Heart left ventricle (tissue), 16 donors: ENCODE results near the gene SPG11. TPM values are rescaled to one million over a fixed set of nuclear protein-coding genes. Genes with fewer than 3 reads are reported as not detected.

ENCODE experiments used
- ATAC-seq, 4 donors: fragments of 200-7000 bp; cut with Tn5 transposase; one replicate each; pipeline ENCODE4 v1.9.1; 2020 to 2022; ENCODE audit warnings: moderate library complexity in 4 of 4, mild to moderate bottlenecking in 3 of 4, moderate number of reproducible peaks in 1 of 4
- DNase-seq, 5 donors: peaks; one replicate each; pipeline ENCODE4 v3.0.0-alpha.2; 2020
- H3K27ac ChIP-seq, 12 donors: fragments of 200-600 bp; sonication (generic) in 4 of 12; one replicate each; pipeline versions ENCODE4 v1.5.0 to v1.8.0; 2016 to 2022; ENCODE audit warnings: mild to moderate bottlenecking in 2 of 12
- H3K27me3 ChIP-seq, 9 donors: fragments of 200-600 bp; sonication (generic) in 2 of 9; one replicate each; pipeline versions ENCODE4 v1.5.1 to v1.8.0; 2016 to 2022; ENCODE audit warnings: mild to moderate bottlenecking in 3 of 9
- H3K36me3 ChIP-seq, 9 donors: fragments of 200-600 bp; sonication (generic) in 2 of 9; one replicate each; pipeline versions ENCODE4 v1.5.0 to v1.8.0; 2018 to 2022; ENCODE audit warnings: mild to moderate bottlenecking in 2 of 9
- H3K4me1 ChIP-seq, 12 donors: fragments of 200-600 bp; sonication (generic) in 4 of 12; one replicate each; pipeline versions ENCODE4 v1.5.0 to v1.8.0; 2016 to 2022; ENCODE audit warnings: mild to moderate bottlenecking in 3 of 12
- H3K4me3 ChIP-seq, 12 donors: fragments of 200-600 bp; sonication (generic) in 4 of 12; one replicate each; pipeline versions ENCODE4 v1.5.0 to v1.8.0; 2017 to 2022; ENCODE audit warnings: mild to moderate bottlenecking in 9 of 12, moderate library complexity in 4 of 12
- H3K9me3 ChIP-seq, 12 donors: fragments of 200-600 bp; sonication (generic) in 4 of 12; one replicate each; pipeline versions ENCODE4 v1.5.0 to v1.8.0; 2016 to 2022; ENCODE audit warnings: mild to moderate bottlenecking in 1 of 12
- CTCF ChIP-seq, 12 donors: fragments of 200-600 bp; sonication (generic) in 4 of 12; IDR thresholded peaks; one replicate each; pipeline versions ENCODE4 v1.5.0 to v1.8.0; 2018 to 2022; ENCODE audit warnings: antibody characterized with exemption in 12 of 12, mild to moderate bottlenecking in 5 of 12
- POLR2A ChIP-seq, 2 donors: fragments of 450-650 bp; IDR thresholded peaks; one replicate each; pipeline ENCODE4 v1.6.1; 2017; ENCODE audit warnings: antibody characterized with exemption in 2 of 2, mild to moderate bottlenecking in 2 of 2, moderate library complexity in 2 of 2
- WGBS, 4 donors: extraction: QIAGEN DNeasy Blood & Tissue Kit in 2 of 4; methylation state at CpG; one replicate each; pipeline versions ENCODE4 v1.1.5 to v1.1.7; 2013 to 2018; 5-methylcytosine and 5-hydroxymethylcytosine counted together
- intact Hi-C, 10 donors: fragments of 100-400 bp; cut with DNase I; formaldehyde crosslinking; loops; one replicate each; pipeline versions ENCODE4 v1.11.1 to v1.14.2; 2022
- polyA plus RNA-seq, 2 donors: library from polyadenylated mRNA; stranded (reverse); fragments of 200-250 nt; gene quantifications; one replicate each; pipeline ENCODE4 v1.2.3, GENCODE V29; 2013
- total RNA-seq, 9 donors: library from RNA; depleted of rRNA in 2 of 9; stranded (reverse); fragments of >200 nt in 2 of 9; fragmentation: NEBNext Ultra II Directional in 3 of 9; extraction: Animal tissue kit (Norgen Biotek cat#: 25700) in 3 of 9; gene quantifications; one replicate each; pipeline versions ENCODE4 v1.1.0 to v1.2.4, GENCODE V29; 2016 to 2023
- donor health status: ischemic (EF 13 %, LVEDD 7.1; RV severe dilation, severe dysfunction).
- donor health status: healthy with polysubstance abuse.
- donor health status: DM: no; HTN: yes; CAD: no.
- donor health status: DM: no; HTN: no; CAD: no.
- donor health status: ischemic (EF 25% LVEDD 6.9; RV normal size, moderate dysfunction).
- donor health status: ischemic (EF 25% LVEDD 5.7; RV mildly dilated, moderate dysfunction).
- donor health status: healthy.
- donor health status: DM: yes; HTN: yes; CAD: no.
- donor health status: ischemic (EF 35%, LVEDD 5.7; RV mildly dilated, moderate dysfunction).
- donor health status: nonischemic (EF 11% LVEDD 7.7; RV severe dilation, severe dysfunction).
- donor health status: DM: yes; HTN: yes; CAD: no.
- donor health status: PGD.
- donor health status: ischemic (EF 29% LVEDD 5.4; RV normal size, mild dysfunction).
- donor health status: nonischemic (EF 23%, LVEDD 6.1; RV moderate dilation, normal function).

Gene SPG11
- total and polyA plus RNA-seq, 11 donors: 17.5 to 69.4 (median 47.5) TPM

DNA sequence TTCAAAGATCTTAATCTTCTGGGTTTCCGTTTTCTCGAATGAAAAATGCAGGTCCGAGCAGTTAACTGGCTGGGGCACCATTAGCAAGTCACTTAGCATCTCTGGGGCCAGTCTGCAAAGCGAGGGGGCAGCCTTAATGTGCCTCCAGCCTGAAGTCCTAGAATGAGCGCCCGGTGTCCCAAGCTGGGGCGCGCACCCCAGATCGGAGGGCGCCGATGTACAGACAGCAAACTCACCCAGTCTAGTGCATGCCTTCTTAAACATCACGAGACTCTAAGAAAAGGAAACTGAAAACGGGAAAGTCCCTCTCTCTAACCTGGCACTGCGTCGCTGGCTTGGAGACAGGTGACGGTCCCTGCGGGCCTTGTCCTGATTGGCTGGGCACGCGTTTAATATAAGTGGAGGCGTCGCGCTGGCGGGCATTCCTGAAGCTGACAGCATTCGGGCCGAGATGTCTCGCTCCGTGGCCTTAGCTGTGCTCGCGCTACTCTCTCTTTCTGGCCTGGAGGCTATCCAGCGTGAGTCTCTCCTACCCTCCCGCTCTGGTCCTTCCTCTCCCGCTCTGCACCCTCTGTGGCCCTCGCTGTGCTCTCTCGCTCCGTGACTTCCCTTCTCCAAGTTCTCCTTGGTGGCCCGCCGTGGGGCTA lies 47.8 kb upstream of the SPG11 start, which contains the start of the genes B2M and PATL2:
B2M (plus strand) TSS at position 422 of the 647 bp plus-strand sequence; CDS start at position 452, 30 bp downstream.
PATL2 (minus strand) TSS at position 228 of the 647 bp plus-strand sequence. CDS start 34,833 bp downstream, outside the sequence.
- Histone ChIP-seq H3K4me3 (peak within 1 kb of the TSS; percentile 74 to 95 (median 86)), H3K9me3 (no peaks in the 10 kb centered on the region), H3K36me3 (peaks cover 0 to 42% (median 11%) of the 10 kb centered on the region in 9 donors), H3K27me3 (no peaks in the 10 kb centered on the region), H3K27ac (peak within 1 kb of the TSS; percentile 94 to 100 (median 99)), H3K4me1 (peaks cover 0 to 44% (median 18%) of the 10 kb centered on the region in 12 donors)
- 0 to 1% (median 0%) methylated on average over 28 to 37 of the region's 37 CpGs for WGBS, 4 donors
- TF ChIP-seq CTCF (IDR thresholded peaks at IDR 0.05) (peak in 2 of 12 donors; percentile 4 to 9), POLR2A (IDR thresholded peaks at IDR 0.05) (peak; percentile 95 to 99)
- peak; percentile 93 to 97 (median 96) for DNase-seq
- intact Hi-C loops: loop anchor here in 8 of 10 donors (1.0 to 2.0 kb wide), 6 partner anchors 16 to 48 kb away; partner anchors contain the start of gene SPG11 (in 5 of the 8)
- ATAC-seq: peak; percentile 96 to 97 (median 96)

GRCh38 chr15:44710236-44711095 lies 47.0 kb upstream of the SPG11 start:
- H3K27me3 ChIP-seq: no peaks in the 10 kb centered on the region
- H3K4me3 ChIP-seq: peak overlapping the region; percentile 74 to 95 (median 86)
- H3K4me1 ChIP-seq: peaks cover 0 to 36% (median 14%) of the 10 kb centered on the region in 12 donors
- peak in 3 of 5 donors; percentile 42 to 56 (median 54) for DNase-seq
- H3K36me3 ChIP-seq: peaks cover 0 to 35% (median 4%) of the 10 kb centered on the region in 9 donors
- ATAC-seq: peak in 1 of 4 donors; percentile 17
- TF ChIP-seq POLR2A (IDR thresholded peaks at IDR 0.05): no peak
- TF ChIP-seq CTCF (IDR thresholded peaks at IDR 0.05): peak in 6 of 12 donors; percentile 12 to 47 (median 31)
- intact Hi-C loops: loop anchor here in 8 of 10 donors (1.0 to 2.0 kb wide), 6 partner anchors 16 to 48 kb away; partner anchors contain the start of gene SPG11 (in 5 of the 8)
- no peaks in the 10 kb centered on the region for H3K9me3 ChIP-seq
- H3K27ac ChIP-seq: peak overlapping the region; percentile 94 to 100 (median 99)
- 24 to 32% (median 29%) methylated on average over 11 of the region's 11 CpGs for WGBS, 4 donors

- Histone ChIP-seq H3K4me1 (peaks cover 0 to 15% (median 4%) of the 10 kb centered on the region in 12 donors), H3K9me3 (peaks cover 0 to 17% (median 0%) of the 10 kb centered on the region in 12 donors), H3K27ac (no peak overlapping the region), H3K27me3 (no peaks in the 10 kb centered on the region), H3K36me3 (peaks cover 0 to 1% (median 0%) of the 10 kb centered on the region in 9 donors), H3K4me3 (no peak overlapping the region)
- intact Hi-C loops: loop anchor here in 4 of 10 donors (5.0 kb wide), 2 partner anchors 35 to 40 kb away; no protein-coding TSS in a partner anchor
- DNase-seq (no peak), ATAC-seq (no peak)
- WGBS, 4 donors: 88 to 100% (median 95%) methylated on average over 1 to 2 of the region's 2 CpGs
- TF ChIP-seq CTCF (IDR thresholded peaks at IDR 0.05) (no peak), POLR2A (IDR thresholded peaks at IDR 0.05) (no peak)
Measured at GRCh38 chr15:44706946-44707636, 43.6 kb upstream of the SPG11 start.
